GM12801 (cell line): Measurements from ENCODE around the gene LRFN5.

Experiments
- TF ChIP-seq, protein P1 (sequence below): IDR thresholded peaks from one replicate; pipeline ENCODE4 v1.5.1; 2011; ENCODE audit warnings: control low read depth; ENCODE audit not compliant: insufficient read length; ENCODE audit errors: extremely low read depth

Gene LRFN5

GRCh38 chr14:41878321-41878720 lies 271.6 kb downstream of the LRFN5 start:
- TF ChIP-seq, protein P1, sequence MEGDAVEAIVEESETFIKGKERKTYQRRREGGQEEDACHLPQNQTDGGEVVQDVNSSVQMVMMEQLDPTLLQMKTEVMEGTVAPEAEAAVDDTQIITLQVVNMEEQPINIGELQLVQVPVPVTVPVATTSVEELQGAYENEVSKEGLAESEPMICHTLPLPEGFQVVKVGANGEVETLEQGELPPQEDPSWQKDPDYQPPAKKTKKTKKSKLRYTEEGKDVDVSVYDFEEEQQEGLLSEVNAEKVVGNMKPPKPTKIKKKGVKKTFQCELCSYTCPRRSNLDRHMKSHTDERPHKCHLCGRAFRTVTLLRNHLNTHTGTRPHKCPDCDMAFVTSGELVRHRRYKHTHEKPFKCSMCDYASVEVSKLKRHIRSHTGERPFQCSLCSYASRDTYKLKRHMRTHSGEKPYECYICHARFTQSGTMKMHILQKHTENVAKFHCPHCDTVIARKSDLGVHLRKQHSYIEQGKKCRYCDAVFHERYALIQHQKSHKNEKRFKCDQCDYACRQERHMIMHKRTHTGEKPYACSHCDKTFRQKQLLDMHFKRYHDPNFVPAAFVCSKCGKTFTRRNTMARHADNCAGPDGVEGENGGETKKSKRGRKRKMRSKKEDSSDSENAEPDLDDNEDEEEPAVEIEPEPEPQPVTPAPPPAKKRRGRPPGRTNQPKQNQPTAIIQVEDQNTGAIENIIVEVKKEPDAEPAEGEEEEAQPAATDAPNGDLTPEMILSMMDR, result no peak

DNA sequence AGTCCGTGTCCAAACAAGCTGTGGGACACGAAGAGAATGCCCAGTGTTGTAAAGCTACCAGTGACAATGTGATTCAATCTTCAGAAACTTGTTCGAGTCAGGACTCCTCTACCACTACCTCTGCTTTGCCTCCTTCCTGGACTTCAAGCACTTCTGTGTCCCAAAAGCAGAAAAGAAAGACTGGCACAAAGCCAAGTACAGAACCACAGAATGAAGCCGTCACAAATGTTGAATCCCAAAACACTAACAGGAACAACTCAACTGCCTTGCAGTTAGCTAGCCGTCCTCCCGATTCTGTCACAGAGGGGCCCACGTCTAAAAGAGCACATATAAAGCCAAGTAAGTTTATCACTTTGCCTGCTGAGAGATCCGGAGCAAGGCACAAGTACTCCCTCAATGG lies 284.9 kb downstream of the LRFN5 start:
- TF ChIP-seq, protein P1, result no peak

- TF ChIP-seq, protein P1, result no peak
Observed at GRCh38 chr14:41899416-41899815, 292.7 kb downstream of the LRFN5 start.

DNA sequence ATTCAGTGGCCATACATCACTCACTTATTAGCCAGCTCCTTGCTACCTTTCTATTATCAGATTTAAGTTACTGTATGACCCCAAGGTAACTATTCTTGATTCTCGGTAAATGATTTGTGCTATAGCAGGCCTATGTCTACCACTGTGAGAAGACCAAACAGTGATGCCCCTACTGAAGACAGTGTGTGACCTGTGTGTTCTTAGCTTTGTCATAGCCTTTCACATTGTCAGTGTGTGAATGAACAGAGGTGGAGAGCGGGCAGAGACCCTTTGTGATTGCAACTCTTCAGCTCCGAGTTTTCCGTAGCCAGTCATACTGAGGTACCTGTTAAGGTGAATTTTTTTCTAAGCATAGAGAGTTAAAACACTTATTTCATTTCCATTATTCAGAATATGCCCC lies 294.0 kb downstream of the LRFN5 start:
- TF ChIP-seq, protein P1, result no peak

DNA sequence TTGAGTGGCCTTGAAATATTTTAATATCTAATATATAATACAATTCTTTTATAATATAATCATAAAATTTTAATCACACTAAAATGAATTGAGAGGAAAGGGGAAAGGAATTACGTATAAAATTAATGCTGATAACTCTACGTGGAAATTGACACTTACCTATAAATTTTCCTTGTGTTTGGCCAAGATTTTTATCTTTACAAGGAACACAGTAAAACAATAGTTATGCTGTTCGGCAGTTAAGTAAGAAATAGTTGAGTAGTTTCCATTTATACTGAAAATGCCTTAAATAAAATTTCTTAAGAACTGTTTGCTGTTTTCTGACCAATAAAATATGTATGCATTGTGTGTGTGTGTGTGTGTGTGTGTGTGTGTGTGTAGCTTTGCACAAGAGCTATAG lies 294.4 kb downstream of the LRFN5 start:
- TF ChIP-seq, protein P1, result no peak

- TF ChIP-seq, protein P1, result no peak
Observed at GRCh38 chr14:41905394-41905964, 298.8 kb downstream of the LRFN5 start.

DNA sequence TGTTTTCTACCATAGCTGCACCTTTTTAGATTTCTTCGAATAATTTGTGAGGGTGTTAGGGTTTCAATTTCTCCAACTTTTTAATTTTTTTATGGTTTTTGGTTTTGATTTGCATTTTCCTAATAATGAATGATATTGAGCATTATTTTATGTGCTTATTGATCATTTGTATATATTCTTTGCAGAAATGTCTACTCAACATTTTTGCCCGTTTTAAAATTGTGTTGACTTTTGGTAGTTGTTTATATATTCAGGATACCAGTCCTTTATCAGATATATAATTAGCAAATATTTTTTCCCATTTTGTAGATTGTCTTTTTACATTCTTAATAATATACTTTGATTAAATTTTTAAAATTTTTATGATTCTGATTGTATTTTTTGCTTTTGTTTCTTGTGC lies 306.7 kb downstream of the LRFN5 start:
- TF ChIP-seq, protein P1, result no peak

GRCh38 chr14:41915732-41916131 lies 309.1 kb downstream of the LRFN5 start:
- TF ChIP-seq, protein P1, result no peak
